Caki2 (cell line): ENCODE data around the gene RAB8B. TPM values are rescaled to one million over a fixed set of nuclear protein-coding genes. Genes with fewer than 3 reads are reported as not detected.
A peak's percentile ranks its signal among the peaks of the same experiment; 100 is the strongest.
"Not testable (repeated sequence)": the region's sequence is repeated elsewhere in the genome, so short reads cannot be mapped to it uniquely, and the experiment has no call there.

ENCODE experiments used
- DNase-seq: peaks from one replicate; pipeline ENCODE4 v3.0.0-alpha.2; 2015; ENCODE audit warnings: low read depth
- in situ Hi-C: cut with HindIII; loops from 2 replicates; pipeline ENCODE4 v1.10.0; 2016; ENCODE audit warnings: low sequenced_read_pairs, low pct_unique_long_range_greater_than_20kb, mixed read lengths
- total RNA-seq: library from RNA; depleted of rRNA; stranded (reverse); fragments of >200 nt; shearing (Covaris generic); gene quantifications from 2 replicates; pipeline ENCODE4 v1.2.3, GENCODE V29; 2014; ENCODE audit warnings: low replicate concordance

Gene RAB8B
- total RNA-seq, 1 experiment from 2014 or later, result 10.4 TPM

GRCh38 chr15:63226966-63227401 is 37.6 kb downstream of the RAB8B start:
- no peak for DNase-seq
- in situ Hi-C loops, result no loop called here

GRCh38 chr15:63227689-63228088 is 38.3 kb downstream of the RAB8B start:
- no peak for DNase-seq
- in situ Hi-C loops, result no loop called here

GRCh38 chr15:63231206-63231605 is 41.8 kb downstream of the RAB8B start:
- no peak for DNase-seq
- in situ Hi-C loops, result no loop called here

GRCh38 chr15:63231706-63232105 is 42.3 kb downstream of the RAB8B start:
- DNase-seq, result no peak
- in situ Hi-C loops, result no loop called here

- DNase-seq, result no peak
- in situ Hi-C loops, result no loop called here
Observed at GRCh38 chr15:63232405-63232804, 43.0 kb downstream of the RAB8B start.

GRCh38 chr15:63232943-63233342 is 43.5 kb downstream of the RAB8B start:
- in situ Hi-C loops, result no loop called here
- no peak for DNase-seq

GRCh38 chr15:63233667-63234423 is 44.4 kb downstream of the RAB8B start:
- DNase-seq, result no peak
- in situ Hi-C loops, result no loop called here

- peak; percentile 14 for DNase-seq
- in situ Hi-C loops, result no loop called here
Observed at GRCh38 chr15:63234451-63234870, 45.1 kb downstream of the RAB8B start.

- DNase-seq, result no peak
- in situ Hi-C loops, result no loop called here
Observed at GRCh38 chr15:63236272-63236671, 46.9 kb downstream of the RAB8B start.

- DNase-seq, in situ Hi-C loops: not testable (repeated sequence)
Observed at GRCh38 chr15:63237086-63237485, 47.7 kb downstream of the RAB8B start.

- DNase-seq, result no peak
- in situ Hi-C loops, result no loop called here
Observed at GRCh38 chr15:63238171-63238570, 48.8 kb downstream of the RAB8B start.

GRCh38 chr15:63238796-63239195 is 49.4 kb downstream of the RAB8B start:
- in situ Hi-C loops, result no loop called here
- no peak for DNase-seq

GRCh38 chr15:63240109-63240508 is 50.7 kb downstream of the RAB8B start:
- no peak for DNase-seq
- in situ Hi-C loops, result no loop called here

GRCh38 chr15:63241316-63241715 is 51.9 kb downstream of the RAB8B start:
- DNase-seq, result no peak
- in situ Hi-C loops, result no loop called here

- in situ Hi-C loops, result no loop called here
- DNase-seq, result no peak
Observed at GRCh38 chr15:63243101-63243500, 53.7 kb downstream of the RAB8B start.

- in situ Hi-C loops, result no loop called here
- no peak for DNase-seq
Observed at GRCh38 chr15:63243776-63244175, 54.4 kb downstream of the RAB8B start.

GRCh38 chr15:63244399-63244798 is 55.0 kb downstream of the RAB8B start:
- in situ Hi-C loops, result no loop called here
- no peak for DNase-seq

- in situ Hi-C loops, result no loop called here
- no peak for DNase-seq
Observed at GRCh38 chr15:63244976-63245645, 55.7 kb downstream of the RAB8B start.

- in situ Hi-C loops, result no loop called here
- no peak for DNase-seq
Observed at GRCh38 chr15:63246691-63247469, 57.5 kb downstream of the RAB8B start.
